Activated CD4-positive, CD25-positive, alpha-beta regulatory T cell treated with anti-CD3 and anti-CD28 coated beads, Interleukin-2, amount 50 U/mL, for 72 hours (primary cell): Measurements from ENCODE around the gene MIGA1.
"Not testable (repeated sequence)": the region's sequence is repeated elsewhere in the genome, so short reads cannot be mapped to it uniquely, and the experiment has no call there.

Experiments
- DNase-seq: peaks from one replicate; pipeline ENCODE4 v3.0.0; 2021

The MIGA1 gene

DNA sequence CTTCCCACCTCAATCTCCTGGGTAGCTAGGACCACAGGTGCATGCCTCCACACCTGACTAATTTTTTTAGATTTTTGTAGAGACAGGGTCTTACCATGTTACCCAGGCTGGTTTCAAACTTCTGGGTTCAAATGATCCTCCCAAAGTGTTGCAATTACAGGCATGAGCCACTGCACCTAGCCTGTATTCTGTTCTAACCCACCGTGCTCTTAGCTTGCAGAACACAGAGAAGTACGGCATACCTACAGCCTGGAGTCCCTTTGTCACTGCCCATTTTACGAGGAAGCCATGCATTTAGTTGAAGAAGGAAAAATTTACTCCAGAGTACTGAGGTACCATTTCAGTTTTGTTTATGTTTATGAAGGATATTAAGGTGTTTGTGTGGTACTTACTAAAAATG lies 79.3 kb downstream of the MIGA1 start:
- no peak for DNase-seq

DNA sequence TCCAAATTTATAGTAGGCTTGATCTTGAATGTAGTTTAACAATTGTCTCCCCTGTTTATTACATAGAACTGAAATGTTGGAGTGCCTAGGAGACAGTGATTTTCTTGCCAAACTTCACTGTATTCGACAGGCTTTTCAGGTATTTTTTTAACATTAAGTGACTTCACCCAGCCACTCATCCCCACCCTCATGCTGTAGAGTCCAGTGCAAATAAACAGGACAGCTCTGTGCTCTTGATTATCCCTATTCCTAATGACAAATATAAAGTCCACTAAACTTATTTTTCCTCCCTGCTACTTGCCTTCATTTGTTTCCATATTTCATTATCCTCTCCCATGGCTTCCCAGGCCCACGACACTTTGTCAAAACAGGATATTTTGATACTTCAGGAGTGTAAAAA lies 79.8 kb downstream of the MIGA1 start:
- DNase-seq, result no peak

DNA sequence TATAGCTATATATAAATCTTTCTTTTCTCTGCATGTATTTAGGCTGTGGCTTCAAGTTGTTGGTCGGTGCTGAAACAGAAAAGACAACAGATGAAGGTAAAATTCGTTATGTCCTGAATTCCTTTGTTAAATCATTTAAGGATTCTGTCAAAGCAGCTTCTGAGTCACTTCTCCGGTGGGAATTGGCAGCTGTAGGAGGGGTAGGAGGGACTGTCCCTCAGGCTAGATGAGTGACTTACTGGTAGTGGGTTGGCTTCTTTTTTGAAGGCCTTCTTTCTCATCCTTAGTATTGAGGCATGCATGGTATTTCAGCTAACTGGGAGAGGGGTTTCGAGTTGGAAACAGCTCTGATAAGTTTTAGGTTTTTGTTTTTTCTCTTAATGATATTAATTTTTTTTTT lies 86.8 kb downstream of the MIGA1 start:
- DNase-seq, result no peak

DNA sequence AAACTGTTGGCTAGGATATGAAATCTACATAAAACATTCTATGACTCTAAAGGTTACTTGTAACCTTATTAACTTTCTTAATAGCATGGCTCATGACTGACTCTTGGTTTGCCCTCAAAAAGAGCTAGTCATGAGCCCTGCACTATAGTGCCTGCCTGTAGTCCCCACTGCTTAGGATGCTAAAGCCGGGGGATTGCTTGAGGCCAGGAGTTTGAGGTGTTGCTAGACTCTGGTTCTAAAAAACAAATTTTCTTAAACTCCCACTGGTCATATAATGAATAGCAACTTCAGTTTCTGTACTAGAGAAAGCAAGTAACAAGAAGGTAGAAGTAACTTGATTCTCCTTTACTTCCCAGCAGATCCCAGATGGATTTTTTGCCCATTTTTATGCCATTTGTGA lies 93.2 kb downstream of the MIGA1 start:
- no peak for DNase-seq

DNA sequence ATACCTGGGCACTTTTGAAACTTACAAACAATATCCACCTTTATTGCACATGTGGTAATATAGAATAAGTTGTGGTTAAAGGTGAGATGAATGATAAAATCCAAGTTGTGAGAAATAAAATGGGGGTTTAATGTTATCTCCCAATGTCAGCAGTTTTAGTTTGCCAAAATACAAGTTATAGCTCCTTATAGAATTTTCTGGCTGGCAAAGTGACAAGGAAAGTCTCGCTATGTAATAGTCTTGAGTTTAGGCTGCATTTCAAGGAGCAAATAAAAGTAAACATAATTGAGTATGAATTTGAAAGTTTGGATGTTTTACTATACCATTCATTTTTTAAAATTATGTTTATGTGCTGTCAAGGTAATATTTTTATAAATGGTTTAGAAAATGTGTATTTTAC lies 94.0 kb downstream of the MIGA1 start:
- no peak for DNase-seq

DNA sequence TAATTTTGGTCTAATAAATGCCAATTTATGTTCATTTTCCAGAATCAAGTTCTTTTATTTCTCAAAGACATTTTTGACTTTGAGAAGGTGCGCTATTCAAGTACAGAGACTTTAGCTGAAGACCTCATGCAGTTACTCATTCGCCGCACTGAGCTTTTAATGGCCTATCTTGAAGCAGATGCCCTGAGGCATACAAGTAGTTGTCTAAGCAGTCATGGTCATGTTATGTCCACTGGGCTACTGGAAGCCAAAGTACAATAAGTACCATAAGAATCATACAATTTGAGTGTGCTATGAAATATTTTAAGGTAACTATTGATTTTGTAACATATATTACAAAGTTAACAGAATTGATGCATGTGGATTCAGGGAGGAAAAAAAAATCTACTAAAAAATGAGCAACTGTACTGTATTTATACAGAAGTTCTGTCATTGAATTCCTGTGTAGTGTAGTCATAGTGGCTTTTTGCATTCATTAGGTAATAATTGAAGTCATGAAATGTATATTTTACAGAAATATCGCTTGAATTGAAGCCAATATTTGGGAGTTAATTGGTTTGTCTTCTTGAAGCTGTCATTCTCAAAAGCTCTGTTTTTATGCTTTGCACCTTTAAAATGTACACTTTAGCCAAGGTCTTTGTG lies 95.5 kb downstream of the MIGA1 start:
- no peak for DNase-seq

DNA sequence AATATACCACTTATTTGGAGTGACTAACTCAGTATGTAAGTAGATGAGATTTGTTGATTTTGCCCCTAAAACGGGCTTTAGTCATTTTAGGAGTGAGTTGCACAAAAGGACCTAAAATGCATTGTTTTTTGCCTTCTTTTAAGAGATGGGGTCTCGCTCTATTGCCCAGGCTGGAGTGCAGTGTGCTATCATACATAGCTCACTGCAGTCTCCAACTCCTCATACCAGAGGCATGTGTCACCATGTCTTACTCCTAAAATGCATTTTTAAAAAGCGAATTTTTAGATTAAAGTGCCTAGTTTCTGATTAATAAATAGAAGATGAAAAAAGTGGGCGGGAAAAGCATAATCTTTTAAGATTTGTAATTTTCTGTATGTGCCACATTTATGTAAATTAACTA lies 97.4 kb downstream of the MIGA1 start:
- DNase-seq, result no peak

DNA sequence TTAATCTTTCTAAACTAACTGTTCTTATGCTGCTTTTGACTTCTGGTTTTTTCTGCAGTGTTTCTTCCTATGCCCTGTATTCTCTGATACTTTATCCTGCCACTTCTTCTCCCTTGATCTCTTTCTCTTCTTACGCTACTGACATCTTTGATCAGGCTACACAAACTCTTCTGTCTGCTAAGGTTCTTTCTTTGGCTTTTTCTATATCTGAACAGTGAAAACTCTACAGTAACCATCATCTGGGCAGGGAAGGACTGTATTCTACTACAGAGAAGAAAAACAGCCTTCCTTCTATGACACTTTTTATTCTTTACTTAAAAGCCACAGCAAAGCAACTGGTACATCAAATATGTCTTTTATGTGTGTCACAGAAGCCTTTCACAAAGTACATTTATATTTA lies 101.6 kb downstream of the MIGA1 start:
- DNase-seq, result no peak

DNA sequence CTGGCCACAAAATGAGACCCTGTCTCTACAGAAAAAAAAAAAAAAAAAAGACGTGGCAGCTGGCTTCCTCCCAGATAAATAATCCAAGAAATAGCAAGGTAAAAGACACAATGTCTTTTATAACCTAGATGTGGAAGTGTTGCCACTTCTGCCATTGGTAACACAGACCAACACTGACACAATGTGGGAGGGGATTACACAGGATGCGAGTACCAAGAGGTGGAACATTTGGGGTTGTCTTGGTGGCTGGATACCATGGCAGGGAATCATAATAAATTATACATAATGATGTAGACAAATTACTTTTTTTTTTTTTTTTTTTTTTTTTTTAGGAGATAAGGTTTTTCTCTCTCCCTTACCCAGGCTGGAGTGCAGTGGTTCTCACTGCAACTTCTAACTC lies 103.0 kb downstream of the MIGA1 start:
- no peak for DNase-seq

DNA sequence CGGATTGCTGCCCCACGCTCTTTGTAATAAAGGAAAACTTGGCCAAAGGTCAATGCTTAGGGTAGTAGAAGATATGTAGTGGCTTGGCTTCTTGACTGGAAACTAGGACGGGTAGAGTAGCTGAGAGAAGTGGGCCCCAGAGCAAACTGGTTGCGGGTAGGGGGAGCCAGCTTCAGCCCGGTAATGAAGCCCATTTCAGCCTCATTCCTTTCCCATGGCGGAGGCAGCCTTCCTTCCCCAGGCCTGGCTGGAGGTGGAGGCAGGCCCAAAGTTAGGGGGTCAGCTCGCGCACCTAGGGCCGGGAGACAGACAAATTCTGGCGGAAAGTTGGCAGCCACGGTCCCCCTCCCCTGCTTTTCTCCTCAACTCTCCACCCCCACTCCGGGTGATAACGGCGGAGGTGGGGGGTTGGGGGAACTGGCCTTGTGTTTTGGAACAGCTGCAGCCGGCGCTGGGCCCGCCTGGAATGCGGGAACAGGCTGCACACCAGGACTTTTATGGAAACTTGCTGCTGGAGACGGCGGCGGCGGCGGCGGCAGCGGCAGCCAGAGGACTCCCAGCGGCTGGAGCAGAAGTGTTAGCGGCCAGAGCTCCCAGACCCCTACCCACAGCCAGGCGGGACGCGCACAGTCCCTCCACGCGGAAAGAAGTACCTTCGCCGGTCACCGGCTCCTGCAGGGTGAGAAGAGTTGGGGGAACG lies 108.8 kb downstream of the MIGA1 start, which contains the start of gene NEXN:
Gene NEXN (plus strand): TSS at position 544 of the 700 bp plus-strand sequence. CDS start 27,483 bp downstream, outside the sequence.
- DNase-seq, result no peak

DNA sequence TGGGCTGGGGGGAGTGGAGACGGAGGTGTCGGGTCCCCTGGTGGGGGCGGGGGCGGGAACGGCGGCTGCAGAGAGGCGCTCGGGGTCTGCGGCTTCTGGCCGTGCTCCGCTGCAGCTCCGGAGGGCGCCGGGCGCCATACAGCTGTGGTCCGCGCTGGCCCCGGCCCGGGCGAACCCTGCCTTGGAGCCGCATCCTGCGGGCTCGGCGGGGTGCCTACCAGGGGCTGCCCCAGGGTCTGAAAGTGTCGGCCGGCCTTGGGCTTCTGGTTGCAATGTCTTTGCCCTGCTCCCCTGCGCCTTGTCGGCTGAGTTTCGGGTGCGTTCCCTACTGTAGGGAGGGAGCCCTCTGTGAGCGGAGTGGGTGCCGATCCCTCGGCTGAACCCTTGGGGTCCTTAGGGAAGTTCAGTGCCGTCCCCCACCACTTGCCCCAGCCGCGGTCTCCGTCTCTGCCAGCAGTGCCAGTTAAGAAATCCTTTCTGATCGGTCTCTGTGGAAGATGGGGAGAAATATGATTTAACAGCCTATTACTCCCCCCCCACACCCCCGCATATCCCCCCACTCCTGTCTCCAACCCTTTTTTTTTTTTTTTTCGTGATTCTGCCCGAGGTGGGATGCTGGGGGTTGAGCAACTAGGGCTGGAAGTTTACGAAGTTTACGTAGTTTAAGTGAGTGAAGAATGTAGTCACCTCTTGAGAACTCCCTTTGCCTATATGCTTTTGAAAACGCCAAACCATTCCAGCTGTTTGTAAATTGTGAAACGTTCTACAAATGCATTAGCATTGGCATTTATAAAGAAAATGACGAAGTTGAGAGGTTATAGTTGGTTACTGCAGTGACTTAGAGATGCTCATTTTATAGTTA lies 109.6 kb downstream of the MIGA1 start:
- peak; percentile 35 for DNase-seq

DNA sequence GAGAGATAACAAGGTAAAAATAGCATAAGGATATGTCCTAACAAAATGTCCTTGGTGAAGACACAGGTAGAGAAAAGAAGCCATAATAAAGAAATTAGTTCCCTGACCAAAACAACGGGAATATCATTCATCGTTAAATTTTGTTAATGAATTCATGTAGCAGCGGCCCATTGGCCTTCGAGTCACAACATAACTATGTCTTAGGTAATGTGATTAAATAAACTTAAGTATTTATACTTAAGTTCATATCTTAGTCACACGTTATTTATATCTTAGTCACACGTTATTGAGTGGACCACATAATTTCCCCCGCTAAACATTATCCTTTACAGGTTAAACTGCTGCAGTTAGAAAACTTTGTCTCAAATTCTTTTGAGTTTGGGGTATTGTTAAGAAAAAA lies 110.2 kb downstream of the MIGA1 start:
- no peak for DNase-seq

DNA sequence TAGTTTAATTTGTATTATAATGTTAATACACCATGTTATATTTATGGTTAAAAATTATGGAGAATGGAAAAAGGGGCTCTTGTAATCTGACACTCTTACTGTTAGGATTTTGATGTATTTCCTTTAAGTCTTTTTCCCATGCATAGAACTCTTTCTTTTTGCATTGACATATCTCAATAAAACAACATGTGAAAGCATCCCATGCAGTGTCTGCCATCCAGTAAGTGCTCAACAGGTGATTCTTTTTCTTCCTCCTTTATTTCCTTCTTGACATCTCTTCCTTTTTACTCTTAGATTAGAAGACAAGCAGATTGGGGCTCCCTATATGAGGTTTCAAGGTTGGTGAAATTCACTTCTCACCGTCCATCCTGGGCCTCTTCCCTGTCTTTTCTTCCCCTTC lies 111.8 kb downstream of the MIGA1 start:
- DNase-seq, result no peak

DNA sequence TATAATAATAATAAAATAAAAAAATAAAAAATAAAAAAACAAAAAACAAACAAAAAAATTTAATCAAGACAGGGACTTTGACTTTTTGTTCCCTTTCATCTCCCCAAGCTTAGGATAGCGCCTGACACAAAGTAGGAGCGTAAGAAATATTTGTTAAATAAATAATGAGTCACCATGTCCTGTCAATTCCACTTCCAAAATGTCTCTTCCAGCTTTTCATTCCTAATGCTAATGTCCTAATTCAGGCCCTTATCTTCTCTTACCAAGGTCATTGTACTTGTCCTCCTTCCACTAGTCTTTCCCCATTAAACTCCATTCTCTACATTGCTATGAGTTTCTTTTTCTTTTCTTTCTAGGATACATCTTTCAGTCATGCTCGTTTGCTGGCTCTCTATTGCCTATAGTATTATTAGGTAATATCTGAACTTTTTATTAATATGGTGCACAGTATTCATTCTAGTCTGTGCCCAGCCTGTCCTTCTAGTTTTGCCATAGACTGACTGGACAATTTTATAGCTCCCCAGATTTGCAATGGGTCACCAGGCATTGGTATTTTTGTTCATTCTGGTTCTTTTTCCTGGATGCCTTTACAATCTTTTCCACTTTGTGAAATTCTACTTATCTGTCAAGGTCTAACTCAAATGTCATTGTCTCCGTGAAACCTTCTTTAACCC lies 120.3 kb downstream of the MIGA1 start:
- DNase-seq, result no peak

DNA sequence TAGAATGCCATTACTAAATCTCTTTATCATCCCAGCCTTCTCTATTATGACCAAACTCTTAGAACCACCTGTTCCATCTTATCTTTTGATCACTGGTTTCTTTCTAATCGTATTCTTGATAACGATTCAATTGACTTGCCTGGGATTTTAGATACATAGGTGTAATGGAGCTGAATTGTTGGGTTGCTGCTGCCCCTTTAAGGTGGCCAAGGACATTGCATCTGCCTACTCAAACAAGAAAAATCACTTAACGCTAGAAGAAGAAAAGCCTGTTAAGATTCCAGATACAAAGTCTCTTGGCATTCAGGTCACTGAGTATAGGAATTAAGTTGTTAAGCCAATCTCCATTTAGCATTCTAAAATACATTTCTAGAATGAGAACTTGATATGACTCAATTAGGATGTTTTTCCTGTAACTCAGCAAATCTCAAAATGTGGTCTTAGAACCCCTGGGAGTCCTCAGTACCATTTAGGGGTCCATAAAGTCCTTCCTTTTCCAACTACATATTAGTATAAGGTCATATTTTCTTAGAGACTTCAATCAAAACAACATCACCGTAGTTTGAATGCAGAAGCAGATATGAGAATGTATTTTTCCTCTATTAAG lies 121.3 kb downstream of the MIGA1 start:
- DNase-seq, result no peak

DNA sequence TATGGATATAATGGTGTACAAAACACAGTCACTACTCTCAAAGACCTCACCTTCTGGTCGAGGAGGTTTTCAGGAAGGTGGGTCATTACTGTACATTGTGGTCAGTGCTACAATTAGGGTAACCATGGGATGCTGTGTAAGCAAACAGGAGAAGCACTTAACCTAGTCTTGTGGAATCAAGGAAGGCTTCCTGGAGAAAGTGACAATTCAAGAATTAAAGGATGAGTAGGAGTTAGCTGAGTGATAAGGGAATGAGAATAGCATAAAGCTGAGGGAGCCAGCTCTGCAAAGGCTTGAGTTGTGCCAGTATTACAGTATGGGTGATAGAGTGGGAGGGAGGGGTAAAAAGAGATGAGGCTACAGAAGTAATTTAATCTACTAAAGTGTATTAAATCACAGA lies 126.2 kb downstream of the MIGA1 start:
- no peak for DNase-seq

DNA sequence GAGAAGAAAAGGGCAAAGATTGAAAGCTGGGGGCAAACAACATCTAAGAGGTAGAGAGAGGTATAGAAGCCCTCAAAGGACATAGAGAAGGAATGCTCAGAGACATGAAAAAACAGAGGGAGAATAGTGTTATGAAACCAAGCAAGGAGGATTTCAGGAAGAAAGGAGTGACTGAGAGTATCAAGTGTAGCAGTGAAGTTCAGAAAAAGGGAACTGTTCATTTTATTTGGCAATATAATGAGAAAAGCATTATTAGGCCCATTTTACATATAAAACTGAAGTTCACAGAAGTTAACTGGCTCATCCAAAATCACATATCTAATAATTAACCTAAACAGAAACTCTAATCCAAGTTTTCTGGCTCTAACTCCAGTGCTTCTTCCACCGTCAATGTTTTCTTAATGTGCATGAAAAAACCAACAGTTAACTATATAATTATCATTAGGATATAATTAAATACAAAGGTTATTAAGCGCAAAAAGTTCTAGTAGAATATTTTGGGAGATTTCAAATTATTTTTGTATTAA lies 126.6 kb downstream of the MIGA1 start:
- DNase-seq, result no peak

DNA sequence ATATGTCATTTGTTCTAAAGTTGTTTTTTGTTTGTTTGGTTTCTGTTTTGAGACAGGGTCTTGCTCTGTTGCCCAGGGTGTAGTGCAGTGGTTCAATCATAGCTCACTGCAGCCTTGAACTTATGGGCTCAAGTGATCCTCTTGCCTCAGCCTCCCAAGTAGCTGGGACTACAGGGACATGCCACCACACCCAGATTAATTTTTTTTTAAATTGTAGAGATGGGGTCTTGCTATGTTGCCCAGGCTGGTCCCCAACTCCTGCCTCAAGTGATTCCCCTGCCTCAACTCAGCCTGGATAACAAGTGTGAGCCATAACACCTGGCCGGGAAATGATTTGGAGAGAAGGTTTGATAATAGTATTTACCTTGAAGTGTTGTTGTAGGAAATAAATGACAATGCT lies 127.2 kb downstream of the MIGA1 start:
- DNase-seq, result no peak

DNA sequence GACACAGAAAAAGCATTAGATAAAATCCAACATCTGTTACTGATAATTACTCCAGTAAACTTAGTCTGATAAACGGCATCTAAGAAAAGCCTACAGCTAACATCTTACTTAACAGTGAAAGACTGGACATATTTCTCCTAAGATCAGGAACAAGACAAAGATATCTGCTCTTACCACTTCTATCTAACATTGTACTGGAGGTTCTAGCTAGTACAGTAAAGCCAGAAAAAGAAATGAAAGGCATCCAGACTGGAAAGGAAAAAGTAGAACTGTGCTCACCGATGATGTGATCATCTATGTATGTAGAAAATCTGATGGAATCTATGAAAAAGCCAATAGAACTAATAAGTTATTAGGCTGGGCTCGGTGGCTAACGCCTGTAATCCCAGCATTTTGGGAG lies 130.7 kb downstream of the MIGA1 start:
- DNase-seq, result no peak

DNA sequence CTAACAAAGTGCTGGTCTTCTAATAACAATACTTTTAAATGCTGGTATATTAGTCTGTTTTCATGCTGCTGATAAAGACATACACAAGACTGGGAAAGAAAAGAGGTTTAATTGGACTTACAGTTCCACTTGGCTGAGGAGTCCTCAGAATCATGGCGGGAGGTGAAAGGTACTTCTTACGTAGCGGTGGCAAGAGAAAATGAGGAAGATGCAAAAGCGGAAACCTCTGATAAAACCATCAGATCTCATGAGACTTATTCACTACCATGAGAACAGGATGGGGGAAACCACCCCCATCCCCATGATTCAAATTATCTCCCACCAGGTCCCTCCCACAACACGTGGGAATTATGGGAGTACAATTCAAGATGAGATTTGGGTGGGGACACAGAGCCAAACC lies 139.5 kb downstream of the MIGA1 start:
- not testable (repeated sequence) for DNase-seq

DNA sequence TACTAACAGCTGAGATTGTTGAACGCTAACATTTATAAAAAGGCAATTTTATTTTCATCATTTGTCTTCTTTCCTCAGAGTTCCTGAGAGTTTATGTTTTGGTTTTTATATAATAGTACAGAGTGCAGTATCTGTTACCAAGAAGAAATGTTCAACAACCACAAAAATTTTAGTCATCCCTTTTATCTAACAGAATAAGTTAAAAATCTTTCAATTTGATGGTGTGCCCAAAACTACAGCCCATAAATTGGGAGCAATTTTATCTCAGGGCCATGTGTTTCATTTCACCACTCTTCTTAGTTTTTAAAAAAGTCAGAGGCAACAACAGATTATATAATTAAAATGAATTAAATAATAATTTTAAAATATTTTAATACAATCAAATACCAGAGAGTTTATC lies 146.1 kb downstream of the MIGA1 start:
- DNase-seq, result no peak

DNA sequence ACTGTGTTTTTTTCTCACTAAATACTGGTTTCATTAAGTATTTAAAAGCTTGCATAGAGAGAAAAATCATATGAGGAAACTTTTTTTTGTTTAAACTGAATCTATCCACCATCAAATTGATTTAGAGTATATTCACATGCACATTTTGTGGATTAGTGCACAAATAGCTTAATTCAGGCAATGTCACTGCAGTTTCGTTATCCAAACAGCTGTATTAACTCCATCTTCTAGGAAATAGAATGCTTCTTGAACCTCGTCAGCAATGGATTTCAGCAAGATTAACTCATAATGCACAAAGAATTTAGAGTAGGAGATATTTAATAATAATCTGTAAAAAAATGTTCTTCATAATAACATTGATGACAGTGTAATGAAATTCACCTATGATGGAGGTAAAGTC lies 146.5 kb downstream of the MIGA1 start:
- no peak for DNase-seq
